Measurements from ENCODE around the gene MACROD2. TPM values are rescaled to one million over a fixed set of nuclear protein-coding genes. Genes with fewer than 3 reads are reported as not detected.

The MACROD2 gene
- total and polyA plus RNA-seq, 9 donors: 3.7 to 25.5 (median 7.8) TPM

DNA sequence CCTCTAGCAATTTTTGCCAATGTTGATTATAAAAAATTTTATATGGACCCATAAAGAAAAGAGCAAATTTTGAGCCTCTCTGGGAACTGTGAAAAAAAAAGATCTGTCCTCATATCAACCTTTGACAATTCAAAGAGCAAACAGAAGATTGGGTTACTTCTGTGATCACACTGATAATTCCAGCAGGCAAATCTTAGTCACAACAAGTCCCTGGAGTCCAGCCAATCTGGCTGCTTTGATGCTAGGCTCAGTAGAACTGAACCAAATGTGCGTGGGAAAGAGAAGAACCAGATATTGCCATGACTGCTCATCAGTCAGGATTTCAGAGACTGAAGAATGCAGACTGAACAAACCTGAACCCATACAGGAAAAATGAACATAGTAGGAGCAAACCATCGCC lies 780.5 kb downstream of the MACROD2 start:
- no peak overlapping the region for H3K27ac ChIP-seq
- H3K27me3 ChIP-seq: no peaks in the 10 kb centered on the region
- H3K36me3 ChIP-seq: no peaks in the 10 kb centered on the region
- no peak overlapping the region for H3K4me3 ChIP-seq
- intact Hi-C loops (cut with DNase I): no loop called here
- DNase-seq: peak in 2 of 5 donors; percentile 26 to 37
- WGBS, 3 donors: 65 to 72% (median 71%) methylated on average over 2 of the region's 2 CpGs
- TF ChIP-seq POLR2A (IDR thresholded peaks at IDR 0.05): no peak
- TF ChIP-seq, protein P1, sequence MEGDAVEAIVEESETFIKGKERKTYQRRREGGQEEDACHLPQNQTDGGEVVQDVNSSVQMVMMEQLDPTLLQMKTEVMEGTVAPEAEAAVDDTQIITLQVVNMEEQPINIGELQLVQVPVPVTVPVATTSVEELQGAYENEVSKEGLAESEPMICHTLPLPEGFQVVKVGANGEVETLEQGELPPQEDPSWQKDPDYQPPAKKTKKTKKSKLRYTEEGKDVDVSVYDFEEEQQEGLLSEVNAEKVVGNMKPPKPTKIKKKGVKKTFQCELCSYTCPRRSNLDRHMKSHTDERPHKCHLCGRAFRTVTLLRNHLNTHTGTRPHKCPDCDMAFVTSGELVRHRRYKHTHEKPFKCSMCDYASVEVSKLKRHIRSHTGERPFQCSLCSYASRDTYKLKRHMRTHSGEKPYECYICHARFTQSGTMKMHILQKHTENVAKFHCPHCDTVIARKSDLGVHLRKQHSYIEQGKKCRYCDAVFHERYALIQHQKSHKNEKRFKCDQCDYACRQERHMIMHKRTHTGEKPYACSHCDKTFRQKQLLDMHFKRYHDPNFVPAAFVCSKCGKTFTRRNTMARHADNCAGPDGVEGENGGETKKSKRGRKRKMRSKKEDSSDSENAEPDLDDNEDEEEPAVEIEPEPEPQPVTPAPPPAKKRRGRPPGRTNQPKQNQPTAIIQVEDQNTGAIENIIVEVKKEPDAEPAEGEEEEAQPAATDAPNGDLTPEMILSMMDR (IDR thresholded peaks at IDR 0.05): no peak
- TF ChIP-seq EP300 (IDR thresholded peaks at IDR 0.05): no peak
- no peaks in the 10 kb centered on the region for H3K4me1 ChIP-seq (ENCODE audit: insufficient read depth)
- no peaks in the 10 kb centered on the region for H3K9me3 ChIP-seq

- Histone ChIP-seq H3K27ac (no peak overlapping the region), H3K4me1 (ENCODE audit: insufficient read depth) (no peaks in the 10 kb centered on the region), H3K36me3 (no peaks in the 10 kb centered on the region), H3K9me3 (no peaks in the 10 kb centered on the region), H3K27me3 (no peaks in the 10 kb centered on the region), H3K4me3 (no peak overlapping the region)
- WGBS, 3 donors: 76 to 84% (median 76%) methylated on average over 3 of the region's 3 CpGs
- TF ChIP-seq POLR2A (IDR thresholded peaks at IDR 0.05) (no peak), EP300 (IDR thresholded peaks at IDR 0.05) (no peak)
- TF ChIP-seq, protein P1 (IDR thresholded peaks at IDR 0.05): no peak
- DNase-seq: no peak
- intact Hi-C loops (cut with DNase I): no loop called here
Measured at GRCh38 chr20:14777591-14777990, 782.3 kb downstream of the MACROD2 start.

- H3K9me3 ChIP-seq: no peaks in the 10 kb centered on the region
- no peak for DNase-seq
- intact Hi-C loops (cut with DNase I): no loop called here
- no peaks in the 10 kb centered on the region for H3K4me1 ChIP-seq (ENCODE audit: insufficient read depth)
- no peaks in the 10 kb centered on the region for H3K36me3 ChIP-seq
- H3K27ac ChIP-seq: no peak overlapping the region
- H3K27me3 ChIP-seq: no peaks in the 10 kb centered on the region
- TF ChIP-seq, protein P1 (IDR thresholded peaks at IDR 0.05): no peak
- TF ChIP-seq EP300 (IDR thresholded peaks at IDR 0.05): no peak
- no peak for TF ChIP-seq POLR2A (IDR thresholded peaks at IDR 0.05)
- 85 to 92% (median 87%) methylated on average over 6 of the region's 6 CpGs for WGBS, 3 donors
- H3K4me3 ChIP-seq: no peak overlapping the region
Measured at GRCh38 chr20:14778096-14778495, 782.8 kb downstream of the MACROD2 start.

- TF ChIP-seq, protein P1 (IDR thresholded peaks at IDR 0.05): no peak
- no peak for TF ChIP-seq EP300 (IDR thresholded peaks at IDR 0.05)
- TF ChIP-seq POLR2A (IDR thresholded peaks at IDR 0.05): no peak
- 94 to 96% (median 95%) methylated on average over 3 of the region's 3 CpGs for WGBS, 3 donors
- Histone ChIP-seq H3K27me3 (no peaks in the 10 kb centered on the region), H3K4me1 (ENCODE audit: insufficient read depth) (no peaks in the 10 kb centered on the region), H3K27ac (no peak overlapping the region), H3K4me3 (no peak overlapping the region), H3K9me3 (no peaks in the 10 kb centered on the region), H3K36me3 (no peaks in the 10 kb centered on the region)
- DNase-seq: no peak
- intact Hi-C loops (cut with DNase I): no loop called here
Measured at GRCh38 chr20:14778875-14779274, 783.6 kb downstream of the MACROD2 start.

Data from ovary (tissue), 9 donors.